ENCODE measurements around the gene MBNL3. TPM values are rescaled to one million over a fixed set of nuclear protein-coding genes. Genes with fewer than 3 reads are reported as not detected.

The MBNL3 gene
- total RNA-seq, 2 donors from 2014 or later: 12.0 to 282 TPM

- Histone ChIP-seq H3K27me3 (replicated peaks; ENCODE audit: insufficient read depth) (no peaks in the 10 kb centered on the region), H3K9me3 (no peaks in the 10 kb centered on the region), H3K36me3 (no peaks in the 10 kb centered on the region), H3K27ac (no peak overlapping the region), H3K4me3 (no peak overlapping the region), H3K4me1 (replicated peaks) (no peaks in the 10 kb centered on the region)
- intact Hi-C loops (cut with DNase I): no loop called here
- no peak for DNase-seq (ENCODE audit: low spot score)
- WGBS: 90% methylated on average over 1 of the region's 1 CpG
- TF ChIP-seq CTCF (IDR thresholded peaks at IDR 0.05) (no peak), POLR2AphosphoS5 (IDR thresholded peaks at IDR 0.05) (no peak), POLR2A (IDR thresholded peaks at IDR 0.05) (no peak)
Observed at GRCh38 chrX:132393485-132393884, 95.4 kb downstream of the MBNL3 start.

GRCh38 chrX:132393085-132393484 is 95.8 kb downstream of the MBNL3 start:
- H3K4me3 ChIP-seq: no peak overlapping the region
- no peaks in the 10 kb centered on the region for H3K27me3 ChIP-seq (replicated peaks; ENCODE audit: insufficient read depth)
- intact Hi-C loops (cut with DNase I): no loop called here
- H3K27ac ChIP-seq: no peak overlapping the region
- H3K4me1 ChIP-seq (replicated peaks): no peaks in the 10 kb centered on the region
- H3K36me3 ChIP-seq: no peaks in the 10 kb centered on the region
- TF ChIP-seq POLR2A (IDR thresholded peaks at IDR 0.05) (no peak), POLR2AphosphoS5 (IDR thresholded peaks at IDR 0.05) (no peak), CTCF (IDR thresholded peaks at IDR 0.05) (no peak)
- no peaks in the 10 kb centered on the region for H3K9me3 ChIP-seq
- no peak for DNase-seq (ENCODE audit: low spot score)

- WGBS: 93% methylated on average over 9 of the region's 9 CpGs
Observed at GRCh38 chrX:132390792-132391191, 98.0 kb downstream of the MBNL3 start.

GRCh38 chrX:132389480-132389879 is 99.4 kb downstream of the MBNL3 start:
- WGBS: 71% methylated on average over 2 of the region's 2 CpGs
- DNase-seq (ENCODE audit: low spot score): no peak
- Histone ChIP-seq H3K4me1 (replicated peaks) (no peaks in the 10 kb centered on the region), H3K4me3 (no peak overlapping the region), H3K36me3 (no peaks in the 10 kb centered on the region), H3K27me3 (replicated peaks; ENCODE audit: insufficient read depth) (no peaks in the 10 kb centered on the region), H3K27ac (no peak overlapping the region), H3K9me3 (no peaks in the 10 kb centered on the region)
- intact Hi-C loops (cut with DNase I): no loop called here
- TF ChIP-seq POLR2A (IDR thresholded peaks at IDR 0.05) (no peak), POLR2AphosphoS5 (IDR thresholded peaks at IDR 0.05) (no peak), CTCF (IDR thresholded peaks at IDR 0.05) (no peak)

More at GRCh38 chrX:132390792-132391191, 98.0 kb downstream of the MBNL3 start:
- no peak for DNase-seq (ENCODE audit: low spot score)
- H3K27ac ChIP-seq: no peak overlapping the region
- TF ChIP-seq POLR2A (IDR thresholded peaks at IDR 0.05): no peak
- no peak for TF ChIP-seq POLR2AphosphoS5 (IDR thresholded peaks at IDR 0.05)
- TF ChIP-seq CTCF (IDR thresholded peaks at IDR 0.05): no peak
- intact Hi-C loops (cut with DNase I): no loop called here
- no peaks in the 10 kb centered on the region for H3K9me3 ChIP-seq
- H3K4me3 ChIP-seq: no peak overlapping the region
- no peaks in the 10 kb centered on the region for H3K4me1 ChIP-seq (replicated peaks)
- no peaks in the 10 kb centered on the region for H3K27me3 ChIP-seq (replicated peaks; ENCODE audit: insufficient read depth)
- H3K36me3 ChIP-seq: no peaks in the 10 kb centered on the region

- intact Hi-C loops (cut with DNase I): no loop called here
- Histone ChIP-seq H3K27ac (no peak overlapping the region), H3K4me1 (replicated peaks) (no peaks in the 10 kb centered on the region), H3K36me3 (no peaks in the 10 kb centered on the region), H3K4me3 (no peak overlapping the region), H3K9me3 (no peaks in the 10 kb centered on the region), H3K27me3 (replicated peaks; ENCODE audit: insufficient read depth) (no peaks in the 10 kb centered on the region)
- DNase-seq (ENCODE audit: low spot score): no peak
- WGBS: 29% methylated on average over 3 of the region's 3 CpGs
- no peak for TF ChIP-seq POLR2A (IDR thresholded peaks at IDR 0.05)
- no peak for TF ChIP-seq CTCF (IDR thresholded peaks at IDR 0.05)
- no peak for TF ChIP-seq POLR2AphosphoS5 (IDR thresholded peaks at IDR 0.05)
Observed at GRCh38 chrX:132388371-132388770, 100.5 kb downstream of the MBNL3 start.
